ENCODE measurements around the gene RACGAP1.

RACGAP1 gene

GRCh38 chr12:49948866-49949845, 76.1 kb downstream of the RACGAP1 start:
- H3K4me1 ChIP-seq (ENCODE audit: insufficient read depth, low read length): no peaks in the 10 kb centered on the region

GRCh38 chr12:49947593-49948226, 77.6 kb downstream of the RACGAP1 start:
- Histone ChIP-seq H3K27me3 (ENCODE audit: control insufficient read depth in 1 of 2, insufficient read depth in 2 of 2, low read length in 2 of 2) (peaks cover 0 to 4% of the 10 kb centered on the region in 2 donors), H3K9me3 (ENCODE audit: low read length) (no peaks in the 10 kb centered on the region), H3K4me3 (ENCODE audit: low read depth in 1 of 2, low read length in 2 of 2) (no peak overlapping the region), H3K4me1 (ENCODE audit: insufficient read depth, low read length) (no peaks in the 10 kb centered on the region), H3K27ac (ENCODE audit: low read depth, low read length) (no peak overlapping the region), H3K36me3 (ENCODE audit: insufficient read depth, low read length) (no peaks in the 10 kb centered on the region), H3K9ac (ENCODE audit: low read length) (no peak overlapping the region)

More at GRCh38 chr12:49948866-49949845, 76.1 kb downstream of the RACGAP1 start:
- H3K27me3 ChIP-seq (ENCODE audit: control insufficient read depth in 1 of 2, insufficient read depth in 2 of 2, low read length in 2 of 2): peaks cover under 1 to 11% of the 10 kb centered on the region in 2 donors
- H3K9ac ChIP-seq (ENCODE audit: low read length): no peak overlapping the region
- no peak overlapping the region for H3K27ac ChIP-seq (ENCODE audit: low read depth, low read length)
- H3K36me3 ChIP-seq (ENCODE audit: insufficient read depth, low read length): no peaks in the 10 kb centered on the region
- no peak overlapping the region for H3K4me3 ChIP-seq (ENCODE audit: low read depth in 1 of 2, low read length in 2 of 2)
- no peaks in the 10 kb centered on the region for H3K9me3 ChIP-seq (ENCODE audit: low read length)

DNA sequence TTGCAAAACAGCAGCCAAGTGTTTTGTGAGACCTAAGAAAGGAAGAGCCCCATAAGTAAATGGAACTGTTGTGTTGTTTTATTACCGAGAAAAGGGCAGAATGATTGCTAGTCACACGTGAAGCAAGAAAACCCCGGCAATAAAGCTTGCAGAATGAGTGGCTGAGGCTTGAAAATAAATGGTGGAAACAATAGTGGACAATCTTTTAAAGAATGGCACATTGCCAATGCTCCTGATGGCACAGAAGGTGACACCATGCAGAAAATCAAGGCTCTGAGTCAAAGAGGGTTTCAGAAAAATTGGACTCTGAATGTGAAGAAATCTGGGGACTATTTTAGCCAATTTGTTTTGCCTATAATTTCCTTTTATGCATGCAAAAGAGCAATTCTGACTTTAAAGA, 78.8 kb downstream of the RACGAP1 start:
- no peaks in the 10 kb centered on the region for H3K27me3 ChIP-seq (ENCODE audit: control insufficient read depth in 1 of 2, insufficient read depth in 2 of 2, low read length in 2 of 2)
- no peaks in the 10 kb centered on the region for H3K4me1 ChIP-seq (ENCODE audit: insufficient read depth, low read length)
- H3K27ac ChIP-seq (ENCODE audit: low read depth, low read length): no peak overlapping the region
- H3K4me3 ChIP-seq (ENCODE audit: low read depth in 1 of 2, low read length in 2 of 2): no peak overlapping the region
- no peaks in the 10 kb centered on the region for H3K9me3 ChIP-seq (ENCODE audit: low read length)
- no peaks in the 10 kb centered on the region for H3K36me3 ChIP-seq (ENCODE audit: insufficient read depth, low read length)
- no peak overlapping the region for H3K9ac ChIP-seq (ENCODE audit: low read length)

DNA sequence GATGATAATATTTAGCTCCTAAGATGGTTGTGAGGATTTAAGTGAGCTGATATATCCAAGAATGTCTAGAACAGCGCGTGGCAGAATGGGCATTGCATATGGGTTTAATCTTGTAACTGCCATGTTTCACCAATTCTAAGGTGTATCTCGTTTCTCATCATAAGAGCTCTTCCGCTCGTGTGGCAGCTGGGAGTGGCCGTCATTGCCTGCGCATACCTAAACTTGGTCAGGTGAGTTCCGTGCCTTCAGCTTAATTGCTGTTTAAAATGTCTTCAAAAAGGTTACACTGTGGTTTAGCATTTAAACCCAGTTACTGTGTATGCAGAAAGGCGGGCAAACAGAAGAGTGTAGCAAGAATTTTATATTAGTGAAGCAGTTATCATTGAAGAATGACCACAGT, 79.2 kb downstream of the RACGAP1 start:
- H3K4me1 ChIP-seq (ENCODE audit: insufficient read depth, low read length): no peaks in the 10 kb centered on the region
- H3K9me3 ChIP-seq (ENCODE audit: low read length): no peaks in the 10 kb centered on the region
- no peak overlapping the region for H3K4me3 ChIP-seq (ENCODE audit: low read depth in 1 of 2, low read length in 2 of 2)
- H3K36me3 ChIP-seq (ENCODE audit: insufficient read depth, low read length): no peaks in the 10 kb centered on the region
- no peak overlapping the region for H3K9ac ChIP-seq (ENCODE audit: low read length)
- no peak overlapping the region for H3K27ac ChIP-seq (ENCODE audit: low read depth, low read length)
- H3K27me3 ChIP-seq (ENCODE audit: control insufficient read depth in 1 of 2, insufficient read depth in 2 of 2, low read length in 2 of 2): no peaks in the 10 kb centered on the region

GRCh38 chr12:49945394-49946080, 79.8 kb downstream of the RACGAP1 start:
- H3K4me3 ChIP-seq (ENCODE audit: low read depth in 1 of 2, low read length in 2 of 2): peak overlapping the region; percentile 12 to 53
- no peak overlapping the region for H3K9ac ChIP-seq (ENCODE audit: low read length)
- H3K4me1 ChIP-seq (ENCODE audit: insufficient read depth, low read length): no peaks in the 10 kb centered on the region
- no peaks in the 10 kb centered on the region for H3K36me3 ChIP-seq (ENCODE audit: insufficient read depth, low read length)
- H3K27me3 ChIP-seq (ENCODE audit: control insufficient read depth in 1 of 2, insufficient read depth in 2 of 2, low read length in 2 of 2): no peaks in the 10 kb centered on the region
- no peak overlapping the region for H3K27ac ChIP-seq (ENCODE audit: low read depth, low read length)
- no peaks in the 10 kb centered on the region for H3K9me3 ChIP-seq (ENCODE audit: low read length)

DNA sequence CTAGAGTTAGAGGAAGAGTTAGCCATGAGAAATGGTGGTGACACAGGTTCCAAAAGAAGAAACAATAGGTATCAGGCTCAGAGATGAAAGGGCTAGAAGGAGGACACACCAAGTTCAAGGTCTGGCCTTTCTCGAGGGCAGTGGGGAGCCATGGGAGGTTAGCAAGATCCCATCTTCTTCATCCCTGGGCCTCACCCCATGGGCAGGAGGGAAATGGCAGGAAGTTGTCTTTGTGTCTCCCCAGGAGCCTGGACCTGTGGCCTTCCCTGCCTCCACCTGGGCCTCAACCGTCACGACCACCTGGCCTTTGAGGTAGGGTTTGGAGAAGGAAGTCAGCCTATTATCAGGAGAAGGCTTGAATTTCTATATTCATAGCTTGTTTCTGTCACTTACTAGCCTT, 80.6 kb downstream of the RACGAP1 start:
- Histone ChIP-seq H3K4me3 (ENCODE audit: low read depth in 1 of 2, low read length in 2 of 2) (no peak overlapping the region), H3K9ac (ENCODE audit: low read length) (no peak overlapping the region), H3K9me3 (ENCODE audit: low read length) (no peaks in the 10 kb centered on the region), H3K27ac (ENCODE audit: low read depth, low read length) (no peak overlapping the region), H3K4me1 (ENCODE audit: insufficient read depth, low read length) (no peaks in the 10 kb centered on the region), H3K27me3 (ENCODE audit: control insufficient read depth in 1 of 2, insufficient read depth in 2 of 2, low read length in 2 of 2) (no peaks in the 10 kb centered on the region), H3K36me3 (ENCODE audit: insufficient read depth, low read length) (no peaks in the 10 kb centered on the region)

DNA sequence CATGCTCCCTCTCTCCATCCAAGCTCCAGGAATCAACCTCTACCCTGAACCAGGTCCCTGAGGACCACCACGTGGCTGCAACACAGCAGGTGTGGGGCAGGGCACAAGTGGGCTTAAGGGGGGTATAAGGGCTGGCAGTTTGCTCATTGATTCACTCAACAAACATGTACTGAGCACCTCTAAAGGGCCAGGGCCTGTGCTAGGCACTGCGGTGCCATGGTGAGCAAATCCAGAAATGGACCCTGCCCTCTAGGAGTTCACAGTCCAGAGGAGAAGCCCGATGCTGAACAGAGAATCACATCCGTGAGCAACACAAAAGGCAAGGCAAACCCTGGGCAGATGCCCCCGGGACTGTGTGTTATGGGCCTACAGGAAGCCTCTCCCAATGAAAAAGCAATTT, 81.2 kb downstream of the RACGAP1 start:
- Histone ChIP-seq H3K4me3 (ENCODE audit: low read depth in 1 of 2, low read length in 2 of 2) (no peak overlapping the region), H3K9ac (ENCODE audit: low read length) (no peak overlapping the region), H3K27ac (ENCODE audit: low read depth, low read length) (no peak overlapping the region), H3K36me3 (ENCODE audit: insufficient read depth, low read length) (no peaks in the 10 kb centered on the region), H3K27me3 (ENCODE audit: control insufficient read depth in 1 of 2, insufficient read depth in 2 of 2, low read length in 2 of 2) (no peaks in the 10 kb centered on the region), H3K4me1 (ENCODE audit: insufficient read depth, low read length) (no peaks in the 10 kb centered on the region), H3K9me3 (ENCODE audit: low read length) (no peaks in the 10 kb centered on the region)

- H3K4me1 ChIP-seq (ENCODE audit: insufficient read depth, low read length): no peaks in the 10 kb centered on the region
- H3K27me3 ChIP-seq (ENCODE audit: control insufficient read depth in 1 of 2, insufficient read depth in 2 of 2, low read length in 2 of 2): no peaks in the 10 kb centered on the region
- no peaks in the 10 kb centered on the region for H3K9me3 ChIP-seq (ENCODE audit: low read length)
- no peak overlapping the region for H3K9ac ChIP-seq (ENCODE audit: low read length)
- H3K27ac ChIP-seq (ENCODE audit: low read depth, low read length): no peak overlapping the region
- H3K36me3 ChIP-seq (ENCODE audit: insufficient read depth, low read length): no peaks in the 10 kb centered on the region
- no peak overlapping the region for H3K4me3 ChIP-seq (ENCODE audit: low read depth in 1 of 2, low read length in 2 of 2)
These were observed 81.7 kb downstream of the RACGAP1 start for GRCh38 chr12:49943625-49943960.

DNA sequence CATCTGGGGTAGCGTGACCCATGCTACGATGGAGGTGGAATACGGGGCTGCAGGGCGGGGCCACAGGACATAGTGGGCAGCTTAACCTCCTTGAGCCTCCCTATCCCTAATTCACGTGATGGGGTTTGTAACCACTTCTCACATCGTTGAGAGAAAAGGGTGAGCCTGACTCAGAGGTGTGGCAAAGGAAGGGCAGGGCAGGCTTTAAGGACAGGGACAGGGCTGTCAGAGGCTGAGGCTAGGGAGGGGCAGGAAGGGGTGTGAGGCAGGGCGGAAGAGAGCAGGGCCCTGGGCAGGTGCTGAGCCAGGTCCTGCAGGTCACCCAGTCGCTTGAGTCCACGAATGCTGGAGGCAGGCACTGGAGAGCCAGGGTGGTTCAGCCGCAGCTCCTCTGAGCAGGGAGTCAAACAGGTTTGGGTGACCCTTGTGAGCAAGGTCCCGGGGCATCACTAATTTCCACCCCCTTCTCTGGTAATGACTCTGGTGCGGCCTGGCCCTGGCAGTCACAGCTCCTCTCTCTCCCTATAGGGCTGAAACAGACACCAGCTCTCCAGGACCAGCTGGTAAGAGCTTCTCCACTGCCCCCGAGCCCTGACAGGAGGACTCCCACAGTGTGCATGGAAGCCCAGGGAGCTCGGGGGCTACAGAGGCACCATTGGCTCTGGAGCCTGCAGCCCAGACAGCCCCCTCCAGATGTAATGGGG, 82.2 kb downstream of the RACGAP1 start:
- H3K4me1 ChIP-seq (ENCODE audit: insufficient read depth, low read length): no peaks in the 10 kb centered on the region

GRCh38 chr12:49942512-49942893, 82.8 kb downstream of the RACGAP1 start:
- Histone ChIP-seq H3K4me3 (ENCODE audit: low read depth in 1 of 2, low read length in 2 of 2) (no peak overlapping the region), H3K4me1 (ENCODE audit: insufficient read depth, low read length) (no peaks in the 10 kb centered on the region), H3K9ac (ENCODE audit: low read length) (no peak overlapping the region), H3K9me3 (ENCODE audit: low read length) (no peaks in the 10 kb centered on the region), H3K27me3 (ENCODE audit: control insufficient read depth in 1 of 2, insufficient read depth in 2 of 2, low read length in 2 of 2) (no peaks in the 10 kb centered on the region), H3K27ac (ENCODE audit: low read depth, low read length) (no peak overlapping the region), H3K36me3 (ENCODE audit: insufficient read depth, low read length) (no peaks in the 10 kb centered on the region)

More for the DNA sequence above, 82.2 kb downstream of the RACGAP1 start:
- no peaks in the 10 kb centered on the region for H3K9me3 ChIP-seq (ENCODE audit: low read length)
- no peaks in the 10 kb centered on the region for H3K27me3 ChIP-seq (ENCODE audit: control insufficient read depth in 1 of 2, insufficient read depth in 2 of 2, low read length in 2 of 2)
- H3K27ac ChIP-seq (ENCODE audit: low read depth, low read length): no peak overlapping the region
- H3K9ac ChIP-seq (ENCODE audit: low read length): no peak overlapping the region
- H3K36me3 ChIP-seq (ENCODE audit: insufficient read depth, low read length): no peaks in the 10 kb centered on the region
- no peak overlapping the region for H3K4me3 ChIP-seq (ENCODE audit: low read depth in 1 of 2, low read length in 2 of 2)

Data from muscle layer of colon (tissue), 2 donors.